NCI-H2029 (cell line): Measurements from ENCODE around the gene DDT.
"Not testable (repeated sequence)": the region's sequence is repeated elsewhere in the genome, so short reads cannot be mapped to it uniquely, and the experiment has no call there.

Experiments used
- DNase-seq: peaks from one replicate; lab custom pipeline; 2025; lab: John Stamatoyannopoulos, UW

DDT gene

DNA sequence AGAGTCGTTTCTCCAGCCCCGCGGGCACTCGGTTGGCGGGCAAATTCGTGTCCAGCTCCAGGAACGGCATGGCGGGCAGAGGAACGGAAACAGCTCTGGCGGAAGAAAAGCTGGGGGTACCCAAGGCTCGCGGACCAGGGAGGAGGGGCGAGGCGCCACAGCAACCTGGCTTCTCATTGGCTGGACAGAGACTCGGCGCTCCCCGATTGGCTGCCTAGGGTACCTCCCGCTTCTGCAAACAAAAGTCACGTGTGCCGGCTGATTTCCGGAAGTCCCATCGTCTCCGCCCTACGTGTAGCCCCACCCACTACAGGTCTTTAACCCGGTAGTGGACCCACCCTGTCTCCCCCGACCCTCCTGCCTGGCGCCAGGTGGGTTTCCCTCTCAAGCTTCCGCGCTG lies at the start of gene DDT:
DDT (minus strand) TSS at position 97 of the 400 bp plus-strand sequence; CDS start at position 70, 27 bp downstream.
- not testable (repeated sequence) for DNase-seq

DNA sequence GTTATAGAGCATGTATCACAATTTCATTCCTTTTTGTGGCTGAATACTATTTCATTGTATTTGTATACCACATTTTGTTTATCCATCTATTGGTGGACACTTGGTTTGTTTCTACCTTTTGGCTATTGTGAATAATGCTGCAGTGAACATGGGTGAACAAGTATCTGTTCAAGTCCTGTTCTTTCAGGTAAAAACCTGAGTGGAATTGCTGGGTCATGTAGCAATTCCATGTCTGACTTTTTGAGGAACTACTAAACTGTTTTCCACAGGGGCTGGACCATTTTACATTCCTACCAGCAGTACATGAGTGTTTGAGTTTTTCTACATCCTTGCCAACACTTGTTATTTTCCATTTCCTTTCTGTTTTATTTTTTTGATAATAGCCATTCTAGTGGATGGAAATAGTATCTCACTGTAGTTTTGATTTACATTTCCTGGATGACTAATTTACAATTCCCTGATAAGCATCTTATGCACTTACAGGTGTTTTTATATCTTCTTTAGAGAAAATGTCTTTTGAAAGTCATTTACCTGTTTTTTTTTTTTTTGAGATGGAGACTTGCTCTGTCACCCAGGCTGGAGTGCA lies 49.1 kb upstream of the DDT start:
- no peak for DNase-seq

DNA sequence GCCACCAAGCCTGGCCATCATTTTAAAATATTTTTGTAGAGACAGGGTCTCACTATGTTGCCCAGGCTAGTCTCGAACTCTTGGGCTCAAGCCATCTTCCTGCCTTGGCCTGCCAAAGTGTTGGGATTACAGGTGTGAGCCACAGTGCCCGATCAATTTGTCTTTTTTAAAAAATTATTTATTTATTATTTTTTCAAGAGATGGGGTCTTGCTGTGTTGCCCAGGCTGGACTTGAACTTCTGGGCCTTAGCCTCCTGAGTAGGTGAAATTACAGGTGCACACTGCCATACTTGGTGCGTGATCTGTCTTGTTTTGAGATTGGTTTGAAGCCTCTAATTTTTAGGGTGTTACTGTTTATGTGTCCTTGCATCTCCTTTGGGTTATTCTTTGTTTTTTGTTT lies 47.1 kb upstream of the DDT start:
- DNase-seq: no peak

- no peak for DNase-seq
Measured at GRCh38 chr22:24016156-24016555, 41.9 kb upstream of the DDT start.

GRCh38 chr22:24011735-24012068 lies 37.5 kb upstream of the DDT start:
- DNase-seq: peak; percentile 19

DNA sequence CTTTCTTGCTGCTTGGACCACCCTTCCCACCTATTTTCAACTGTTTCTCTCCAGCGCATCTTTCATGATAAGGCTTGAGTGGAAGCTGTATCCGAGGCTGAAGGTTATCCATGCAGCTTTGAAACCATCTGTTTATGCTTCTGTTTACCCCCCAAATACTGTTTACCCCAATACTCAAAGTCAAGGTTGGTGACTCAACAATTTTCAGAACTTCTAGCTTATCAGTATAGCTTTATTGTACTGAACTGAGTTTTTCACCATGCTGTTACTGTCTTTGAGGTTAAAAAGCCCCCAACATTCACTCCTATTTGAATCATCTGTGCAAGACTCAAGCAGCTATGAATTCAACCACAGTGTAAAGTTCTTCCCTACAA lies 35.8 kb upstream of the DDT start:
- no peak for DNase-seq

DNA sequence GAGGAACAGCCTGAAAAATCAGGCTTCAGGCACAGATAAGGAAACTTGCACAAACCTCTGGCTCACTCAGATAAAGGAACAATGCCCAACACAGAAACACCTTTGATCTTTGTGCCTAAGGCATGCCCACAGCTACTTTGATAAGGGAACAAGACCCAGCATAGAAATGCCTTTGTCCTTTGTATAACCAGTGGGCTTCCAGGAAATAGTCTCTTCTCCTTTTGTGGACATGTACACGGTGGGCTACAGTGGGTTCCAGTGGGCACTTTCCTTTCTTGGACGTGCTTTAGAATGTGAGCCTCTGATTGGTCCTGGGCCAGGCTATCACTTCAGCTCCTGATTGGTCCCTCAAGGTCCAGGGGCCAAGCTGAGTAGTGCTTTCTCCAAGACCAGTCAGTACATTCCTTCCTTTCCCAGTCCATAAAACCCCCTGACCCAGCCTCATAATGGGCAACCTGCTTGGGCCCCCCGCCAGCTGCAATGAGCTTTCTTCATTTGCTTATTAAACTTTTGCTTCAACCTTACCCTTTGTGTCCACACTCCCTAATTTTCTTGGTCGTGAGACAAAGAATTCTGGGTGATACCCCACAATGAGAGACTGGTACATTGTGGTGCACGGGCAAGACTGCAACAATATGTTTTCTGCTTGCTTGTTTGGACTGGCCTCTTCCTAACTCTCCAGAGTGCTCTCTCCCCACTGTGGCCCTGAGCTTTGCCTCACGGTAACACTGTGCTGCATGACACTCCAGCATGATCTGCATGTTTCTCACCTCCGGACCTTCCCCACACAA lies 35.2 kb upstream of the DDT start:
- DNase-seq: no peak

- DNase-seq: no peak
Measured at GRCh38 chr22:24008381-24009226, 34.4 kb upstream of the DDT start.

DNA sequence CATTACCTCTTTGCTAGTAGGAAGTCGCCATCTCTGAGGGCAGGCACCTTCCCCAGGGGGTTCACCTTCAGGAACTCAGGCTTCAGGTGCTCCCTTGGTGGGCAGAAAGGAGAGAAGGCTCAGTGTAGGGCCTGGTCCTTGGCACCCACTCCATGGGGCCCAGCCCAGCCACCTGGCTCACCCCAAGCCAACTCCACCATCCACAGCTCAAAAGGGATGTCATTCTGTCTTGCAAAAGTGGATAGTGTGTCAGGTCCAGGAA lies 33.7 kb upstream of the DDT start:
- no peak for DNase-seq

DNA sequence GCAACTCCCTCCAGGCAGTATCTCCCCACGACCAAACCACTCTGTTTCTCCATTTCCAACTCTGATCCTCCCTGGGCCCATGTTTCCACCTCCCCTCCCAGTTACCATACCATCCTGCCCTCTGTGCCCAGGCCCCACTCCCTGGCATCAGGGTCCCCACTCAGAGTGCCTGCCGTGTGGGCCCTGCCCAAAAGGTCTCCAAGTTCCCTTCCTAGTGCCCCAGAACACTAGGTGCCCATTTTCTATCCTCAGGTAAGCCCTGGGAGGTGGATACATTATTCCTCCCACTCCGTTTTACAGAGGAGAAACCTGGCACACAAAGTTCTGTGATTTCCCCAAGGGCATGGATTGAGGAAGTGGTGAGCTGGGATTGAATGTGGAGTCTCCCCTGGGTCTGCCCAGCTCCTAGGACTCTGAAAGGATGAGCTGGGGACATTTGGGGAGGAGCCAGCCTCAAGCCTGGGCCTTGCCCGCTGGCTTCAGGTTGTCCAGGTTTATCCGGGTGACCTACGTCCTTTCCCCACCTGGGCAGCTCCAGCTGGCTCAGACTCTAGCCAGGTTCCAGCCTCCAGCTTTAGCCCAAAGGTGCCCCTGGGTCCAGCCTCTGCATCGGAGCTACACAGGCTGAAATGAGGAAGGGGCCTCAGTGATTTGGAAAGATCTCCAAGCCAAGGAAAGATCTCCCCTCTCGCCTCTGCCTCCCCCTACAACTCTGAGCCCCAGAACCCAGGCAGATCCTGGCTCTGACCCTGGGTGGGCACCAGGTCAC lies 33.2 kb upstream of the DDT start:
- DNase-seq: no peak

DNA sequence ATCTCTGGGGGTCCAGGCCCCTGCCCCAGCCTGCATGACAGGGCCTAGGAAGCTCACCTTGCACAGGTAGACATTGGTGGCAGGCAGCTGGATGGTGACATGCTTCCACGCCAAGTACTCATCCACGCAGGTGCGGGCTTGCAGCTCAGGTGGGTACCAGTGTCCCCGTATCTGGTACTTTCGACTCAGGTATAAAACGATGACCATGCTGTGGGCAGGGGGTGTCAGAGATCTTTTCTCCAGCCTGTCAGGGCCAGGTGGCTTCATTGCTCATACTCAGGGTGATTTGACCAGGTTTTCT lies 32.6 kb upstream of the DDT start:
- DNase-seq: no peak

- DNase-seq: no peak
Measured at GRCh38 chr22:24006207-24006913, 32.1 kb upstream of the DDT start.

- DNase-seq: no peak
Measured at GRCh38 chr22:24005201-24005600, 31.0 kb upstream of the DDT start, which contains the start of gene GSTT4. Gene GSTT4 (minus strand): TSS chr22:24005453. CDS start chr22:24005356, 97 bp downstream.

DNA sequence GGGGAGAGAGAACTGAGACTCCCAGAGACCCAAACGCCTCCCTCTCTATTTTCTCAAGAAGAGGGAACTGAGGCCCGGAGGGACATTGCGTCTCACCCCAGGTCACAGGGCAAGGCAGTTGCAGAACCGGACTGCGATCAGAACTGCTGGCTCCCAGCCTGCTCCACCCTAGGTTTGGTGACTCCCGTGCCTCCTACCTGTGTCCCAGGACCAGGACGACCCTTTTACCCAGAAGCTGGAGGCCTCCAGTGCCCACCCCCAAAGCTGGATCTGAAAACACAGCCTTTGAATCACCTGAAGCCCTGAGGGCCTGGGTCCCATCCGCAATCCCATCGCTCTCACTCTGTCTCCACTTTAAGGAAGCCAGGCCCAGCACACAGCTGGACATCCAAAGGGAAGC lies 29.6 kb upstream of the DDT start:
- no peak for DNase-seq

GRCh38 chr22:24002851-24003250 lies 28.6 kb upstream of the DDT start:
- DNase-seq: no peak

- no peak for DNase-seq
Measured at GRCh38 chr22:24002272-24002671, 28.0 kb upstream of the DDT start.

DNA sequence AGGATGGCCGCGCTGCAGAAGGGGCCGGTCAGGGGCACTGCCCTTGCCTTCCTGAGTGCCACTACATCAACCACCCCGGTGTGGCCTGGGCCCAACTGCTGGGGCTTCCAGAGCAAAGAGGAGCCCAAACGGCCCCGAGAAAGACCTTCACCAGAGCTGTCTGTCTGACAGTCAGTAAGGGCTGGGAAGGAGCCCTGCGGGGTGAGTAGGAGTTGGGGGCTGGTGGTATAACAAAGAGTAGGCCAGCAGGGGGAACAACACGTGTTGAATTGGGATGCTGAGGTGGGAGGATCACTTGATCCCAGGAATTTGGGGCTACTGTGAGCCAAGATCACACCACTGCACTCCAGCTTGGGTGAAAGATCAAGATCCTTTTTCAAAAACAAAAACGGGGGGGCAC lies 27.1 kb upstream of the DDT start:
- DNase-seq: no peak

GRCh38 chr22:23999779-24000178 lies 25.5 kb upstream of the DDT start:
- DNase-seq: not testable (repeated sequence)

GRCh38 chr22:23997092-23997491 lies 22.9 kb upstream of the DDT start:
- no peak for DNase-seq

- DNase-seq: peak; percentile 12
Measured at GRCh38 chr22:23993581-23994177, 19.4 kb upstream of the DDT start.

DNA sequence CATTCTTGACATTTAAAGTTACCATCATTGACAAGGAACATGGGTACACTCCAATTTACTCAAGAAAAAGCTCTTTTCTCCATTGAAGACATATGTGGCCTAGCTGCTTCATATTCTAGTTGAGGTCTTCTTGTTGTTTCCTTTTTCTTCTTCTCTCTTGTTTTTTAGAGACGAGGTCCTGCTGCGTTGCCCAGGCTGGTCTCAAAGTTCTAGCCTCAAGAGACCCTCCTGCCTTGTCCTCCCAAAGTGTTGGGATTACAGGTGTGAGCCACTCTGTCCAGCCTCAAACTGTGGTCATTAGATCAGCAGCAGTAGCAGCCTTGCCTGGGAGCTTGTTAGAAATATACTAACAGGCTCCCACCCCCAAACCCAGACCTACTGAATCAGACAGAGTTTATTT lies 18.8 kb upstream of the DDT start:
- DNase-seq: not testable (repeated sequence)
